Cardiac fibroblast (primary cell): Measurements from ENCODE around the gene GLT8D2.
"Not testable (repeated sequence)": the region's sequence is repeated elsewhere in the genome, so short reads cannot be mapped to it uniquely, and the experiment has no call there.

Experiments
- DNase-seq, 2 donors: peaks; one replicate each; pipeline versions ENCODE4 v3.0.0 to v3.0.0-alpha.2; 2010; ENCODE audit warnings: low read depth in 2 of 2
- H3K4me3 ChIP-seq, 2 donors: replicated peaks in 1 of 2; 1 replicate in 1 of 2; 2 replicates in 1 of 2; pipeline ENCODE4 v1.5.1; 2011; ENCODE audit warnings: low read depth in 2 of 2, low read length in 2 of 2, mild to moderate bottlenecking in 2 of 2, moderate library complexity in 1 of 2
- CTCF ChIP-seq: IDR thresholded peaks from one replicate; pipeline ENCODE4 v1.5.1; 2011; ENCODE audit warnings: low read depth, mild to moderate bottlenecking, low read length, inconsistent platforms

The GLT8D2 gene

GRCh38 chr12:104046306-104046705, 3.7 kb downstream of the GLT8D2 start:
- no peak for TF ChIP-seq CTCF
- no peak overlapping the region for H3K4me3 ChIP-seq
- DNase-seq: no peak

- no peak for TF ChIP-seq CTCF
- no peak overlapping the region for H3K4me3 ChIP-seq
- DNase-seq: no peak
These were observed 5.8 kb downstream of the GLT8D2 start for GRCh38 chr12:104044158-104044557.

- TF ChIP-seq CTCF: no peak
- no peak for DNase-seq
- H3K4me3 ChIP-seq: no peak overlapping the region
These were observed 7.4 kb downstream of the GLT8D2 start for GRCh38 chr12:104042580-104042979.

GRCh38 chr12:104039769-104040168, 10.2 kb downstream of the GLT8D2 start:
- DNase-seq, H3K4me3 ChIP-seq: not testable (repeated sequence)

- H3K4me3 ChIP-seq, DNase-seq: not testable (repeated sequence)
These were observed 13.8 kb downstream of the GLT8D2 start for GRCh38 chr12:104036143-104036542.

- DNase-seq, H3K4me3 ChIP-seq: not testable (repeated sequence)
These were observed 19.4 kb downstream of the GLT8D2 start for GRCh38 chr12:104030596-104030995.

GRCh38 chr12:104026841-104027599, 23.0 kb downstream of the GLT8D2 start:
- TF ChIP-seq CTCF: no peak
- H3K4me3 ChIP-seq: no peak overlapping the region
- DNase-seq: no peak

- no peak overlapping the region for H3K4me3 ChIP-seq
- no peak for TF ChIP-seq CTCF
- DNase-seq: no peak
These were observed 24.2 kb downstream of the GLT8D2 start for GRCh38 chr12:104025771-104026170.
